HG02852 (cell line): ENCODE measurements around the gene RAD51D.
"Not testable (repeated sequence)": the region's sequence is repeated elsewhere in the genome, so short reads cannot be mapped to it uniquely, and the experiment has no call there.

Source experiments
- ATAC-seq: cut with Tn5 transposase; IDR thresholded peaks from one replicate; pipeline ENCODE4 v1.9.1; 2021; ENCODE audit warnings: mild to moderate bottlenecking, moderate library complexity; ENCODE audit not compliant: unreplicated experiment

RAD51D gene

DNA sequence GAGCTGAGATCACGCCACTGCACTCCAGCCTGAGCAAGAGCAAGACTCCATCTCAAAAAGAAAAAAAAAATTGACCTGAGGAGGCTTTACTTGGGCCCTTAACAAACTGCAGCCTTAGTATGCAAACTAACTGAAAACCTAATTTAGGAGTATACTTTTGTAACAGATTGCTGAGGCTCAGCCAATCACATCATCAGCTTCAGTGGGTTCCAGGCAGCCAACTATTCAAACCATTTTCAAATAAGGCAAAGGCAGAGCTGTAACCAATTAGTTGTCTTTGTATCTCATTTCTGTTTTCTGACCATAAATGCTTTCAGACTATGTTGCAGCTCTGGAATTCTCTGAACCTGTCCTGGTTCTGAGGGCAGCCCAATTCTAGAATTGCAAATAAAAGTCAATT lies 23.9 kb downstream of the RAD51D start:
- no peak for ATAC-seq

DNA sequence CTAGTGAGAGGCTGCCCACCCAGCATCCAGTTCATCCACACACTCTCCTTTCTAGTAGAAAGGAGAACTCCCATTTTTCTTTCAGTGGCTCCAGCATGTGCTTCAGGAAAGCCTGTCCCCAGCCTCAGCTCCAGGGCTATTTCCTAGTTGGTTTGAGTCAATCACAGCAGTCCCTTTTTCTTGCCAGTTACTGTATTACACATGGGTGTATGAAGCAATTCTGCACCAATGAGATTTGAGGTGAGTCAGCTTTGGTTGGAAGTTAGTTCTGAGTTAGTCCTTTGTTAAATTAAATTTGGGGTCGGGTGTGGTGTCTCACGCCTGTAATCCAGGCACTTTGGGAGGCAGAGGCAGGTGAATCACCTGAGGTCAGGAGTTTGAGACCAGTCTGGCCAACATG lies 24.8 kb downstream of the RAD51D start:
- ATAC-seq = no peak

DNA sequence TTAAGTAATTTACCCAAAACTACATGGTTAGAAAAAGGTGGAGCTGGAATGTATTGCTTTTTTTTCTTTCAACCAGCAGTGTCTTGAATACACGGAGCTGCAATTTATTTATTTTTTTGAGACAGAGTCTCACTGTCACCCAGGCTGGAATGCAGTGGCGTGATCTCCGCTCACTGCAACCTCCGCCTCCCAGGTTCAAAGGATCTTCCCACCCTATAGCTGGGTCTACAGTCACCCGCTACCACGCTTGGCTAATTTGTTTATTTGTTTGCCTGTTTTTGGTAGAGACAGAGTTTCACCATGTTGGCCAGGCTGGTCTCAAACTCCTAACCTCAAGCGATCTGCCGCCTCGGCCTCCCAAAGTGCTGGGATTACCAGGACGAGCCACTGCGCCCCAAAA lies 29.0 kb downstream of the RAD51D start:
- not testable (repeated sequence) for ATAC-seq

DNA sequence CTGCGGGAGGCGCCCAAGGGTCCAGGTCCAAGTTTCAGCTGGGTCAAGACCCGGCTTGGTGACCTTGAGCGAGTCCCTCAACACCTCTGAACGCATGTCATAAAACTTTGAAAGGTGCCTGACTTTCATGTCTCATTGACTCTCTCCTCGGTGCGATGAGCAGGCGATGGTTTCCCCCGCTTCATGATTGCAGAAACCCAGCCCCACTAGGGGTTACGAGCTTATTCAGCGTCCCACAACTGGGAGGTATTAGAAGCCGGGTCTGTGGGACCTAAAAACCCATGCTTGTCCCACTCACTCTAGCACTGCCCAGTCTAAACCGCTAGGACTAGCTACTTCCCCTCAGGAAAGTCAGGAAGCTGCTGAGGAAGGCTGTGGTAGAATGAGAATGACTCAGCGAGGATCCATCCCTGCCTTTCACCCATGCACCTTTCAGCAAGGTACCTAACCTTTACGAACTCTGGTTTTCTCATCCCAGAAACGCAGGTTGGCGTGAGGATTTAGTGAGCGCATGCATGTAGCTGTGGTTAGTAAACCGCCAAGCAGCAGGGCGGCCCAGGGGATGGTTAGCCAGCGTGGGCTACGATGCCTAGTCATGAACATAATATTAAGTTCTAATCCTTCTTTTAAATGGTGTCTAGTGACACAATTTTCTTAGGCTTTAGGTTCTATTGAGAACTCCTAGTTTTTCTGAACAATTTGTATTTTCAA lies 29.9 kb downstream of the RAD51D start:
- no peak for ATAC-seq

DNA sequence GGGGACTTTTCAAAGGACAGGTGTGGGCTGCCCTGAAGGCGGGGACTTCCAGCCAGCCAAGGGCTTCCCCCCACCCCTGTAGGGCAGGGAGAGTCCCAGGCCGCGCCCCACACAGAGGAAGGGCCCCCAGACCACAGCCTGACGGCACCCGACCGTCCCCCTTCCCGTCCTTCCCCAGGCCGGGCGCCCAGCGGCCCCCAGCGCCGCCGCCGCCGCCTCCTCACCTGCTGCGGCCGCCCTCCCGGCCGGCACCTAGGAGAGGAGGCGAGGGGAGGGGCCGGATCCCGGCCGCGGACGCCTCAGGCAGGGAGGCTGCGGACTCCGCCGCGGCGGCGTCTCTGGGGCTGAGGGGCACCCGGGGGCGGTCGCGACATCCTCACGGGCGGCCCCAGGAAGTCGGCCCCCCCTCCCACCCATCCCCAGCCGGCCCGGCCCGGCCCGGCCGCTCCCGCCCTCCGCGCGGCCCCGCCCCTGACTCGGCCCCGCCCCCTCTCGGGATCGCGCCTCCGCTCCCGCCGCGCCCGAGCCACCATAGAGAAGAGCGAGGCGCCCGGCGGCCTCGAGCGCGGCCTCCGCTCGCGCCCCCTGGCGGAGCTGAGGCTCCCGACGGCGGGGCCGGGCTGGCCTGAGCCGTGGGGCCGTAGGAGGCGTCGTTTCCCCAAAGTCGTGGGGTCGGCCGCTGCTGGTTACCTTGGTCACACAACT lies 30.6 kb downstream of the RAD51D start:
- ATAC-seq = peak; percentile 66

DNA sequence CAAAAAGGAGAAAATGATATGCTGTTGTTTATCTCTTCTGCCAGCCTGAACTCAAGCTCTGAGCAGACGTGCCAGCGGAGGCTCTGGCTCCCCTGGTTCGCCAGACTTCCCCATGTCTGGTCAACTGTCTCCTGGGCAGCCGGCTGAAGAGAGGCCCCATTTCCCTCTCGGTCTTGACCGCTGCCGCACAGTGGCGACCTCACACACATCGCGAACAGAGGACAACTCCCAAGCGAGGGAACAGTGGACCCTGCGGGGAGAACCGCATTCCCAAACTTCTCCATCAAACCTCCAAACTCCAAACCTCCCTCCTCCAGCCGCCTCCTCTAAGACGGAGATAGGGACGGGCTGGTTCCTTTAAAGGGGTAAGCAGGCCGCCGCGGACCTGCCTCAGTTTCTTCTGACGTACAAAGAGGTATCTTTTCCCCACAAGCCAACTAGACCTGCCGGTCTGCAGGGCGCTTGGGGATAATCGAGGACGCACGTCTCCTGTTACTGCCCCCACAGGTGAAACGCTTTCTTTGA lies 31.2 kb downstream of the RAD51D start:
- ATAC-seq = no peak

DNA sequence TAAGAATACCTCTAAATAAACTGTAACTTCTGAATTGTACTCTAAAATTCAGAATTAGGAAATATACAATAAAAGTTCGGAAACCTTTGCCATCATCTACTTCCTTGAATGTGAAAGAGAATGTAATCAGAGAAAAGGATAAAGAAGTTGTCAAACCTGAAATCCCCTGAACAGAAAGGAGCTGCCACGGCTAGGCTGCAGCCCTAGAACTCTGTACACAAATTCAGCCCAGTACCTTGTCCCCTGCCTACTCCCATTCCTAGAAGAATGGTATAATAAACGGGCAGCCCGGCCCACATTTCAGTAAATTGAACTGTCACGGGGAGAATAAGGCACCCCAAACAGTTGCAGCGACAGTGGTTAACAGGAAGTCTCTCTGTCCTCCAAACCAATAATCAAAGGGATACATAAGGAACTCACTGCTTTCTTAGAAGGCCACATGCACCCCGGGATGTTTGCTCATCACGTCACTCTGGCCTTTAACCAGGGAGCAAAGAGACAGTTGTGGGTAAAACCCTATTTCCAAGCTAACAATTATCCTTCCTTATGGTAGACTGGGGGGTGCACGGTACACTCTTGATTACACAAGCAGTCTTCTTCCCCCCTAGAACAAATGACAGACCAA lies 31.8 kb downstream of the RAD51D start:
- ATAC-seq = no peak

DNA sequence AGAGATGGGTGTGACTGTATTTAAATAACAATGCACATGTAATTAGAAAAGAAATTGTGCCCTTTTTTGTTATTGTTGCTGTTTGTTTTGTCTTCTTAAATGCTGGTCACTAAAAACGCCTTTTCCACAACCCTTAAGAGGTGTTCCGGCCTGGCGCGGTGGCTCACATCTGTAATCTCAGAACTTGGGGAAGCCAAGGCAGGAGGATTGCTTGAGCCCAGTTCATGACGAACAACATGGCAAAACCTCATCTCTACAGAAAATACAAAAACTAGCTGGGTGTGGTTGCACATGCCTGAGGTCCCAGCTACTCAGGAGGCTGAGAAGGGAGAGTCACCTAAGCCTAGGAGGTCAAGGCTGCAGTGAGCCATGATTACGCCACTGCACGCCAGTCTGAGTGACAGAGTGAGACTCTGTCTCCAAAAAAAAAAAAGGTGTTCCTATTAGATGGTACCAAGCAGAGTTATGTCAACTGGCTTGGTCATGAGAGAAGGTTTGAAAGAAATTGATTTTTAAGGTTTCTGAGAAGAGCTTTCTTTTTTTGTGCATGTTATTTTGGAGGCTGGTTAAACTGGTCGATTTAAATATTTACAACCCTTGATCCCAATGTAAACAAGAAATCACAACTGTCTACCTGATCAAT lies 32.6 kb downstream of the RAD51D start:
- ATAC-seq = no peak

DNA sequence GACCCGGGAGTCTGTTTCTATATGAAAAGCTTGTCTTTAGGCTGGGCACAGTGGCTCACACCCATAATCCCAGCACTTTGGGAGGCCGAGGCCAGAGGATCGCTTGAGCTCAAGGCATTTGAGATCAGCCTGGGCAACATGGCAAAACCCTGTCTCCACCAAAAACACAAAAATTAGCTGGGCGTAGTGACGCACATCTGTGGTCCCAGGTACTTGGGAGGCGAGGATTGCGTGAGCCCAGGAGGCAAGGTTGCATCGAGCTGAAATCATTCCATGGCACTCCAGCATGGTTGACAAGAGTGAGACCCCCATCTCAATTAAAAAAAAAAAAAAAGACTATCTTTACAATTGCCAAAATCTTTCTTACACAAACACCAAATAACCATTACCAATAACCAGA lies 33.5 kb downstream of the RAD51D start:
- no peak for ATAC-seq

DNA sequence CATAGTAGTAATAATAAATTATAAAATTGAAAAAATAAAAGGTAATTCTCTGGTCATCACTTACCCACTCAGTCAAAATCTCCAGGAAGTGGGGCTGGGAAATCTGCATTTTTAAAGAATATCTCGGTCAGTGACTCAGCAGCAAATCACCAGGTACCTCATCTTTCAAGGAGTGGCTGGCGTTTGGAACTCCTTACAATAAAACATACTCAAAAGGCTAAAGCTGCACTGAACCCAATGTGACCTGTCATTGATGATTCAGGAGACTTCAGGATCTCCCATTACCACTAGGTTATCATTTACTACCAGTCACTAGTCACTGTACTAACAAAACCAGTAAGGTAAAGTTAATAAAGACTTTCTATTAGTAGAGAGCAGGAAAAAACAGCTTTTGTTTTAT lies 34.7 kb downstream of the RAD51D start:
- no peak for ATAC-seq

DNA sequence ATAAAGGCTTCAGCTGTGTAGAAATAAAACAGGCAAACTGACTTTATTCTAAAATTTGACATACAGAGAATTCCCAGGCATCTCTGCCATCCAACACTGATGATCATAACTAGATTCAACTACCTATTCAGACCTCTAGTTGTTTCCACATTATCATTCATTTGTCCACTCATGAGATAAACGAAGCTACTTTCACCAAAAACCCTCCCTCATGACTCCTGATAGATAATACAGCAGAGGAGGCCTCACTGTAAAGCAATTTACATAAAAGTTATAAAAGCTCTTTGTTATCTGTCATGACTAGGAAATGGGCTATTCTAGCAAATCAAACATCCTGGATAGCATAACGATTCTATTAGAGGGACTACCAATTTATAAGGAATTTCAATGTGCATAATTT lies 36.6 kb downstream of the RAD51D start:
- ATAC-seq = no peak

DNA sequence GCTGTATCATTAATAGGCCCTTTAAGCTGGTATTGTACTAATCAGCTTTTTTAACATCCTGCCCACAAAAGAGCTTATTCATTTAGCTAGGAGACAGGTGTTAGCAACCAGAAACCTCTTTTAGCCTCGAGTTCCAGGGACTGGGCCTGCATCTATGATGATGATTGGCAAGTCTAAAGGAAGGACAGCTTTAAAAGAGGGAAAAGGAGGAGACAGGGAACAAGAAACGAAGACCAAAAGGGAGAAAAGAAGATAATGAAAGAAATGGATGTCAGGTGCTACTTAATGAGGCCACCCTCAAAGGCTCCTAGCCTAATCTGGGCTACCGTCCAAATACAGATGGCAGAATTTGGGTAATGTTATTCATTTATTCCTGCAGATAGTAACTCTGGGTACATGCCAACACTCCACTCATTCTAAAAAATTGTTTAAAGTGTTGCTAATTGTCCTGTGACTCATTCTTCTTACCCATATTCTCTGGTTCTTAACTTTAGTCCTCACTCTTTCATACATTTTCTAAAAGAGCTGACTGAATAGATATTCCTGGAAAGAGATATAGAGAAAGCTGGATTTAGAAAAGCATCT lies 37.5 kb downstream of the RAD51D start:
- ATAC-seq = no peak

DNA sequence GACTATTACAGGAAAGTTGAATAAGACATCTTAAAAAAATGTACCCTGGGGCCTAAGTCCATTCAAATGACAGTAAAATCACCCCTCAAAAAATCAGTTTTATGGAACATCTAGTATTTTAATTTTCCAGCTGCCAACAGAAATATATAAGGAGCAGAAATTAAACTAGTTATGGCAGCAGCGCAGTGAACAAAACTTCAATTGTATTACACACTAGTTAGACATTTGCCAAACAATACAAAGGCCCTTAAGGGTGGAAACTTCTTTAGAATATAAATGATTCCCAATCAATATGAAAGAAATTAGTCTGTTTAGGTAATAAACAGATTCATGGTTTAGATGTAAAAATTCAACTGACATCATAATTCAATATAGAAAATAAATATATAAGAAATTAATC lies 38.0 kb downstream of the RAD51D start:
- ATAC-seq = no peak

DNA sequence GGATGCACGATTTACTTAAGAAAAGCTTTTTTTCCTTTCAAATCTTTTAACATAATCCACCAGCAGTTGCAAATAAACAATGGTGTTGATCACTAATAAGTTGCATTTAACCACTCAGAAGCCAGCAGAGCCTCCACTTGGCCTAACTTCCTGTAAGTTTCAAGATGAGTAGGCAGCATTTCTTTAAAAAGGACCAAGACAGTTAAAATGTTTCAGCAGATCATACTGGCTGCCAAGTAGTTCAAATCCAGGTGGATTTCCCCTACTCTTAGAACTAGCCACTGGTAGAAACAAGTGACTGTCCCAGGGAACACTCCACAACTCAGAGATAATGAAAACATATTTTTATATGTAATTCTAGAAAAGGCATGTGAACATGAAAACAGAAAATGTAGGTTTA lies 39.1 kb downstream of the RAD51D start:
- peak; percentile 77 for ATAC-seq

DNA sequence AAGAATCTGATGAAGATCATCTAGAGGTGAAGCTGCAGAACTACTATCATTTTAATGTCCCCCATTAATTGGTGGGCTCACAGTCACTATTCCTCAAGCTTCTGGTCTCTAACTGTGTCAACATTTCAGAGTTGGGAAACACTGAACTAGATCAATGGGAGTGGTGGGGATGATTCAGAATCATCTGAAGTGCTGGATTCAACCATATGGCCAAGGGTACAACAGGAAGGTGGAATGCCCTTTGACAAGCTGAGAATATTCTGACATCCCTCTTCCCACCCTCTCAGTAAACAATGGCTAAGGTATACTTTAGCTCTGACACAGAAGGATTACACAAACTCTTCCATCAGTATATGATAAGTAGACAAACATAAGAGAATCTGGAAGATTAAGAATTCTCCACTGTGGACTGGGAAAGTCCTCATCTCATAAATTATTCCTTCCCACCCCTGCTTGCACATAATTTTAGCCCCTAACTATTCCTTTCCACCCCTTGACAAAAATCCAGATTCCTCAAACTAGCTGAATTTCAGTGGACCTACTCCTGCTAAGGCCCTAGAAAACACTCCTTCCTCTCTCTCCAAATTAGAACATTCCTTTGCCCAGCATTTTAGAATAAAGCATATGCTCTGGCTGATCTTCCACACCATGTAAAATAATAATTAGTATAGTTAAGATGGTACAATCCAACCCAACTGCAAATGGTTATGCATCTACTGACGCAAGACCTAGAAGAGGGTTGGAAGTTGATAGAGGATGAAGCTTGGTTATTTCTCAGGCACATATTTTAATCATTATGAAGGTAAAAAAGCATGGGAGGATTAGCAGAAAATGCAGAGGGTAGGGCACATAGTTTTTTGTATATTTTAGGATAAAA lies 39.9 kb downstream of the RAD51D start:
- no peak for ATAC-seq

DNA sequence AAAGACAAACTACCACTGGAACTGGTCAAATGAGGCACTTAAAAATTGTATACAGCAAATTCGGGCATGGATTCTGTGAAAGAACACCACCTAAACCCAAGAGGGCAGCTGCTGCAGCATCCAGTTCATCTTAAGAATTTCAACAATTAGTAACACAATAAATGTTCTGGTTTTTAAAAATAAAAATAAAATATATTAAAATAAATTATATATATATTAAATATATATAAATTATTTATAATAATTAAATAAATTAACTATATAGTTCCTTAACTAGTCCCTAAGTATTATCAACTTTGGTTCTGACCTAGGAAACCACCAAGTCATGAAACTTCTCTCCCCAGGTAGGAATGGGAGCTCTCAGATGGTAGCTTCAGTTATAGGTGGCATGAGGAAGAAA lies 42.8 kb downstream of the RAD51D start:
- no peak for ATAC-seq

DNA sequence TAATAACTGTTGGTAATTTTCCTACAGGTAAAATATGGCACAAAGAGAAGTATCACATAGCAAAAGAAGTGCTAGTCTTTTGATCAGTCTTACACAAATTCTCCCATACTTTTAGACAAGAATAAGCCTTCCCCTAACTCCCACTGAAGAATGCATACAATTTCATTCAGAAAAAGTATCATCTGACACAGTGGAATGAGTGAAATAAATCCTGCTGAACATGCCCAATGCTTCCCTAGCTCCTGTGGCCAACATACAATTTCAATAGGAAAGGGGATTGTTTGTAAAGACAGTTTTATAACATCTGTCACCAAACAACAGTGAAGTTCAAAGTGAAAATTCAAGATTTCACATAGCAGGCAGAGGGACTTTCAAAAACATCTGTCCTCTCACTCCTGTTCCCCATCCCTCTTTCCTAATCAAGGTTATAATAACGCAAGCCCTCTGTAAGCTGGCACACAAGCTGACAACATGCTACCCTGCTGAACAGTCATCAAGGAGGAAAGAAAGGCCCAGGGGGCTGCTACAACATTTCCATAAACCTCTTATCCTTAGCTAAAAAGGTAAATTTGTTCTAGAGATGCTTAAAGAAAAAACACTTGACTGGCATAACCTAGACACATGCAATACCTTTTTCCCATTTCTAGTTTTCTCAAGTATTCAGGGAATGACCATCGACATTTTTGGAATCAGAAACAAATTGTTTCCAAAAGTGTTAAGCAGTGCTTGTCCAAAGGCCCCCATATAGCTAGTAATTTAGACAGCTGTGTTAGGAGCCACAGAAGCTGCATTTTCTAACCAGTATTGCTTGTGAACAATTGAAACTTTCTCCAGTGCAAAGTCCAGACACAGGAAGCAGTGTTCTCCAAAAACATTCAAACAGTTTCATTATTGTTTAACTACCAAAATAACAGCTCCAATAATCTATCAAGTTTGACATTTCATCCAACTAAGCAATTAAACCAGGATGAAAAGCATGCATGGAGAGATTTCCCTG lies 44.7 kb downstream of the RAD51D start:
- ATAC-seq = no peak

DNA sequence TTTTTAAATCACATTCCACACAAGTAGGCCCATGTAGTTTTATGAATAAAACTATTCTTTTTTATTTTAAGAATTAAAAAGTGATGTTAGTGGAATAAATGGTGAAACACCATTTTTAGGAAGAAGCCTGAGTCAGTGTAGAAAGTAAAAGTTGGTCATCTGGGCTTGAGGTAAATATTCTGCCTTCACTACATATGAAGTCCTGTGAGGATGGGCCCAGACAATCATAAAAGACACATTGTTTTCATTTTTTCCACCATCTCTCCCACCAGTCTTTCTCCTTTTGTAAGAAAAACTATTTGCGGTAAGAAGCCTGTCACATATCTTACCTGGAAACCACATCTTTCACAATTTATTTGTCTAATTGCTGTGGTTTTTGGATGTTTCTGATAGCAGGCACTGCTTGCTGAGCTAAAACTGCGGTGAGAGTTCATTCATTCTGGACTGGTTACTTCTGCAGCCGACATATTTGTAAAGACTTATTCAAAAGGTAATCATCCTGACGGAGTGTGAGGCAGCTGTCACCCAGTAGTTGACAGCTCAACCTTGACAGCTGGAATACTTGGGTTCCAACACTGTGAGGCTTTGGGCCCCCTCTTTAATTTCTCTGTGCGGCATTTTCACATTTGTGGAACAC lies 45.6 kb downstream of the RAD51D start:
- no peak for ATAC-seq
